CD14-positive monocyte (primary cell): ENCODE measurements around the gene CENATAC. TPM values are rescaled to one million over a fixed set of nuclear protein-coding genes. Genes with fewer than 3 reads are reported as not detected.

Experiments
- DNase-seq, 3 donors: peaks; one replicate each; pipeline ENCODE4 v3.0.0-alpha.2; 2011 to 2022
- H2AFZ ChIP-seq: 2 replicates; pipeline ENCODE4 v1.6.0; 2012; ENCODE audit warnings: mild to moderate bottlenecking, low read depth, low read length, inconsistent platforms; ENCODE audit not compliant: insufficient read depth, poor library complexity, severe bottlenecking
- H3K27ac ChIP-seq, 2 donors: 1 replicate in 1 of 2; 2 replicates in 1 of 2; pipeline ENCODE4 v1.5.1; 2012 to 2013; ENCODE audit warnings: low read length in 2 of 2, control low read depth in 1 of 2, inconsistent platforms in 1 of 2, low read depth in 1 of 2, mild to moderate bottlenecking in 1 of 2
- H3K27me3 ChIP-seq, 2 donors: one replicate each; pipeline versions ENCODE4 v1.6.0 to v1.6.1; 2011 to 2013; ENCODE audit warnings: low read length in 2 of 2; ENCODE audit not compliant: control insufficient read depth in 2 of 2, insufficient read depth in 2 of 2
- H3K36me3 ChIP-seq, 2 donors: replicated peaks in 1 of 2; 1 replicate in 1 of 2; 2 replicates in 1 of 2; pipeline versions ENCODE4 v1.5.1 to v1.6.1; 2012 to 2013; ENCODE audit warnings: low read length in 2 of 2, control low read depth in 1 of 2, inconsistent platforms in 1 of 2, mild to moderate bottlenecking in 1 of 2; ENCODE audit not compliant: insufficient read depth in 2 of 2, control insufficient read depth in 1 of 2
- H3K4me1 ChIP-seq, 2 donors: 1 replicate in 1 of 2; 2 replicates in 1 of 2; pipeline versions ENCODE4 v1.5.1 to v1.6.1; 2012 to 2013; ENCODE audit warnings: low read length in 2 of 2, control low read depth in 1 of 2, inconsistent platforms in 1 of 2, mild to moderate bottlenecking in 1 of 2, moderate library complexity in 1 of 2; ENCODE audit not compliant: insufficient read depth in 2 of 2, control insufficient read depth in 1 of 2
- H3K4me2 ChIP-seq: replicated peaks from 2 replicates; pipeline ENCODE3; 2012; ENCODE audit warnings: low read length, moderate library complexity, mild to moderate bottlenecking; ENCODE audit not compliant: poor library complexity, severe bottlenecking; ENCODE audit errors: extremely low read depth
- H3K4me3 ChIP-seq, 3 experiments: fragments of 200-600 bp in 1 of 3; sonication (generic) in 1 of 3; replicated peaks in 1 of 3; 1 replicate in 2 of 3; 2 replicates in 1 of 3; pipeline ENCODE4 v1.5.1; 2011 to 2013; ENCODE audit warnings: low read length in 3 of 3, mild to moderate bottlenecking in 3 of 3, control low read depth in 2 of 3, low read depth in 2 of 3, inconsistent platforms in 1 of 3, moderate library complexity in 1 of 3
- H3K79me2 ChIP-seq: 2 replicates; pipeline ENCODE4 v1.6.0; 2012; ENCODE audit warnings: mild to moderate bottlenecking, control low read depth, inconsistent platforms, low read length, moderate library complexity; ENCODE audit not compliant: insufficient read depth
- H3K9ac ChIP-seq: 2 replicates; pipeline ENCODE4 v1.6.0; 2017; ENCODE audit warnings: low read length, mild to moderate bottlenecking; ENCODE audit not compliant: insufficient read depth, poor library complexity, severe bottlenecking
- H3K9me3 ChIP-seq, 2 donors: replicated peaks in 1 of 2; 1 replicate in 1 of 2; 2 replicates in 1 of 2; pipeline versions ENCODE4 v1.5.1 to v1.6.1; 2012 to 2013; ENCODE audit warnings: low read length in 2 of 2, control low read depth in 1 of 2; ENCODE audit not compliant: control insufficient read depth in 1 of 2, insufficient read depth in 1 of 2
- H4K20me1 ChIP-seq: 2 replicates; pipeline ENCODE4 v1.6.0; 2012; ENCODE audit warnings: mild to moderate bottlenecking, low read length, control low read depth, moderate library complexity; ENCODE audit not compliant: insufficient read depth
- H3K27ac Mint-ChIP-seq, 7 donors: one replicate each; pipeline ENCODE4 v1.8.0; 2020; ENCODE audit warnings: mild to moderate bottlenecking in 7 of 7, mixed read lengths in 7 of 7, moderate library complexity in 6 of 7, inconsistent platforms in 2 of 7
- H3K27me3 Mint-ChIP-seq, 3 donors: one replicate each; pipeline ENCODE4 v1.8.0; 2021 to 2022; ENCODE audit warnings: low read depth in 3 of 3, mild to moderate bottlenecking in 3 of 3, mixed read lengths in 3 of 3, moderate library complexity in 3 of 3, inconsistent platforms in 1 of 3
- H3K36me3 Mint-ChIP-seq, 2 donors: one replicate each; pipeline ENCODE4 v1.8.0; 2020; ENCODE audit warnings: mixed read lengths in 2 of 2, inconsistent platforms in 1 of 2, mild to moderate bottlenecking in 1 of 2
- H3K4me1 Mint-ChIP-seq: one replicate; pipeline ENCODE4 v1.8.0; 2020; ENCODE audit warnings: mild to moderate bottlenecking, mixed read lengths
- H3K4me3 Mint-ChIP-seq, 2 donors: one replicate each; pipeline ENCODE4 v1.8.0; 2020; ENCODE audit warnings: mild to moderate bottlenecking in 2 of 2, mixed read lengths in 2 of 2, moderate library complexity in 1 of 2
- H3K9me3 Mint-ChIP-seq, 7 donors: one replicate each; pipeline ENCODE4 v1.8.0; 2020 to 2022; ENCODE audit warnings: mixed read lengths in 7 of 7, mild to moderate bottlenecking in 6 of 7, moderate library complexity in 6 of 7, inconsistent platforms in 2 of 7
- WGBS: methylation state at CpG from one replicate; pipeline ENCODE4 v1.1.5; 2013; ENCODE audit warnings: missing lambda C conversion rate; ENCODE audit not compliant: insufficient coverage; 5-methylcytosine and 5-hydroxymethylcytosine counted together
- intact Hi-C, 2 donors: fragments of 100-400 bp; cut with micrococcal nuclease; formaldehyde crosslinking; loops; one replicate each; pipeline versions ENCODE4 v1.15.0 to v1.15.1; 2023
- polyA plus RNA-seq, 3 donors: library from polyadenylated mRNA; depleted of rRNA in 1 of 3; unstranded in 2 of 3; stranded (reverse) in 1 of 3; fragments of 300-500 nt in 2 of 3; fragments of >200 nt in 1 of 3; fragmentation: Illumina TruSeq in 2 of 3; gene quantifications; 1 replicate in 2 of 3; 2 replicates in 1 of 3; pipeline ENCODE4 v1.2.3, GENCODE V29; 2012 to 2021
- TF ChIP-seq, protein P1 (sequence below): fragments of 200-600 bp; IDR thresholded peaks from one replicate; pipeline ENCODE4 v1.8.0; 2022; ENCODE audit warnings: antibody characterized with exemption, mild to moderate bottlenecking

The CENATAC gene
- polyA plus RNA-seq, 3 donors = 2.7 to 47.8 (median 4.1) TPM

DNA sequence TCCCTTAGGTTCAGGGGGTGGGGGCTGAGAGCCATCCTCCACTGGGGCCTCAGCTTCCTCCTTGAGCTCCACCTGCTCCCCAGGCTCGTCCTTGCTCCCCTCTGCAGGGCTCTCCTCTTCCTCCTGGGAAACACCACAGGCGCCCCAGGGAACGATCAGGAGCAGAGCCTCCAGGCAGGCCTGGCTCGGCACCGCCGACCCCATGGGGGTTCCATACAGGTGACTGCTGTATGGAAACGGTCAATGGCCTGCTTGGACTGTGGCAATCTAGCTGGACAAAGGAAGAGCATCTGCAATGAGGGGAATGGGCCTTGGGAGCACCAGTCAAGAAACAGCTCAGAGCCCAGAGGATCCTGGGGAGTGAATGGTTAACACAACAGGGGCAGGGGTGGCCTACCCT lies 51.1 kb downstream of the CENATAC start:
- H2AFZ ChIP-seq = no peak overlapping the region
- H3K9me3 ChIP-seq = no peaks in the 10 kb centered on the region
- WGBS = 91% methylated on average over 6 of the region's 7 CpGs
- H3K79me2 ChIP-seq = no peaks in the 10 kb centered on the region
- TF ChIP-seq, protein P1, sequence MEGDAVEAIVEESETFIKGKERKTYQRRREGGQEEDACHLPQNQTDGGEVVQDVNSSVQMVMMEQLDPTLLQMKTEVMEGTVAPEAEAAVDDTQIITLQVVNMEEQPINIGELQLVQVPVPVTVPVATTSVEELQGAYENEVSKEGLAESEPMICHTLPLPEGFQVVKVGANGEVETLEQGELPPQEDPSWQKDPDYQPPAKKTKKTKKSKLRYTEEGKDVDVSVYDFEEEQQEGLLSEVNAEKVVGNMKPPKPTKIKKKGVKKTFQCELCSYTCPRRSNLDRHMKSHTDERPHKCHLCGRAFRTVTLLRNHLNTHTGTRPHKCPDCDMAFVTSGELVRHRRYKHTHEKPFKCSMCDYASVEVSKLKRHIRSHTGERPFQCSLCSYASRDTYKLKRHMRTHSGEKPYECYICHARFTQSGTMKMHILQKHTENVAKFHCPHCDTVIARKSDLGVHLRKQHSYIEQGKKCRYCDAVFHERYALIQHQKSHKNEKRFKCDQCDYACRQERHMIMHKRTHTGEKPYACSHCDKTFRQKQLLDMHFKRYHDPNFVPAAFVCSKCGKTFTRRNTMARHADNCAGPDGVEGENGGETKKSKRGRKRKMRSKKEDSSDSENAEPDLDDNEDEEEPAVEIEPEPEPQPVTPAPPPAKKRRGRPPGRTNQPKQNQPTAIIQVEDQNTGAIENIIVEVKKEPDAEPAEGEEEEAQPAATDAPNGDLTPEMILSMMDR = no peak
- H4K20me1 ChIP-seq = no peaks in the 10 kb centered on the region
- Mint-ChIP-seq H3K9me3 (no peaks in the 10 kb centered on the region), H3K4me1 (no peaks in the 10 kb centered on the region), H3K36me3 (peaks cover 91 to 100% of the 10 kb centered on the region in 2 donors), H3K4me3 (no peak overlapping the region), H3K27me3 (peaks cover 0 to 1% (median 0%) of the 10 kb centered on the region in 3 donors), H3K27ac (peak overlapping the region in 2 of 7 donors; percentile 46 to 60)
- H3K4me2 ChIP-seq = no peak overlapping the region
- H3K27me3 ChIP-seq = no peaks in the 10 kb centered on the region
- no peak overlapping the region for H3K4me3 ChIP-seq
- H3K9ac ChIP-seq = no peak overlapping the region
- peaks cover 68 to 99% of the 10 kb centered on the region in 2 donors for H3K36me3 ChIP-seq
- no peak overlapping the region for H3K27ac ChIP-seq
- H3K4me1 ChIP-seq = no peaks in the 10 kb centered on the region
- intact Hi-C loops = no loop called here
- DNase-seq = no peak

DNA sequence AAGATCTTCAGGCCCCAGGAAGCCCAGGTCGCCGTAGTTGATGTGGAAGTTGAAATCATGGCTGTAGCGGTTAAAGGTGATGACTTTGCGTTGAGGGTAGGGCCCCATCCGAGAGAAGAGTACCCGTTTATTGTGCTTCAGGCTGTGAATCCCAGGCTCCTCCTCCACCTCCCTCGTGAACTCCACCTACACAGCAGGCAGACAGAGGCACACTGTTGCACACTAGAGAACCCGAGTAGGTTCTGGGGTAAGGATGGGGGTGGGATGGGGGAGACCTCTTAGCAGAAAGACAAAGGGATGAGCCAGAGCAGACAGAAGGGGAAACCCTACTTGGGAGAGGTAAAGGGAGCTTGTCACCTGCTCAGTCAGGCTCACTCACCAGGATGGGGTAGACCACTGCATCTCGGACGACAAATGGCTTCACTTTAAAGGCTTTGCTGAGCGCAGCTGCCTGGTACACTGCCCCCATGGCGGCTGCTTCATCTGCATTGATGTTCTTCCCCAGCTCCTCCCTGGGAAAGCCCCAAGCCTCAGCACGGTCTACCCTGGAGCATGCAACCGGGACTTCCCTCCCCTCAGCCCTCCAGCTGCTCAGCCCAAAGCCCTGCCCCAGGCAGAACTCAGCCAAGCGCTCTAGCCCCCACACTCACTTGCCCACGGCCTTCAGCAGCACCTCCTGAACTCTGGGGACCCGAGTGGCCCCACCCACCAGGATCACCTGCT lies 53.7 kb downstream of the CENATAC start:
- H3K27ac Mint-ChIP-seq = peak overlapping the region in 2 of 7 donors; percentile 20 to 63
- Histone ChIP-seq H3K9me3 (no peaks in the 10 kb centered on the region), H3K36me3 (peaks cover 72 to 90% of the 10 kb centered on the region in 2 donors), H3K4me3 (no peak overlapping the region), H3K4me1 (peaks cover 9 to 11% of the 10 kb centered on the region in 2 donors), H2AFZ (no peak overlapping the region), H3K27ac (no peak overlapping the region), H4K20me1 (no peaks in the 10 kb centered on the region), H3K9ac (no peak overlapping the region), H3K27me3 (no peaks in the 10 kb centered on the region), H3K4me2 (no peak overlapping the region), H3K79me2 (peaks cover 16% of the 10 kb centered on the region)
- H3K9me3 Mint-ChIP-seq = no peaks in the 10 kb centered on the region
- H3K36me3 Mint-ChIP-seq = peaks cover 89% of the 10 kb centered on the region in 2 donors
- peaks cover 12% of the 10 kb centered on the region for H3K4me1 Mint-ChIP-seq
- no peak overlapping the region for H3K4me3 Mint-ChIP-seq
- DNase-seq = no peak
- TF ChIP-seq, protein P1 = no peak
- WGBS = 97% methylated on average over 10 of the region's 17 CpGs
- intact Hi-C loops = no loop called here
- H3K27me3 Mint-ChIP-seq = peaks cover 0 to 1% (median 0%) of the 10 kb centered on the region in 3 donors
